HG03565 (cell line): Measurements from ENCODE around the gene CAPN5.
A peak's percentile ranks its signal among the peaks of the same experiment; 100 is the strongest.

Source experiments
- ATAC-seq: cut with Tn5 transposase; IDR thresholded peaks from one replicate; pipeline ENCODE4 v1.9.1; 2021; ENCODE audit warnings: mild to moderate bottlenecking, moderate library complexity; ENCODE audit not compliant: unreplicated experiment

Gene CAPN5

GRCh38 chr11:77129069-77129841, 62.5 kb downstream of the CAPN5 start:
- ATAC-seq = no peak

GRCh38 chr11:77129842-77130756, 63.3 kb downstream of the CAPN5 start:
- ATAC-seq = no peak

- no peak for ATAC-seq
These were observed 64.2 kb downstream of the CAPN5 start for GRCh38 chr11:77130763-77131513.

GRCh38 chr11:77131560-77131959, 64.8 kb downstream of the CAPN5 start:
- ATAC-seq = no peak

- ATAC-seq = no peak
These were observed 68.3 kb downstream of the CAPN5 start for GRCh38 chr11:77135069-77135468.

GRCh38 chr11:77136074-77136473, 69.3 kb downstream of the CAPN5 start:
- ATAC-seq = no peak

GRCh38 chr11:77136784-77137420, 70.1 kb downstream of the CAPN5 start:
- ATAC-seq = no peak

GRCh38 chr11:77137421-77137820, 70.7 kb downstream of the CAPN5 start:
- no peak for ATAC-seq

- no peak for ATAC-seq
These were observed 71.4 kb downstream of the CAPN5 start for GRCh38 chr11:77138106-77138649.

GRCh38 chr11:77139201-77139600, 72.4 kb downstream of the CAPN5 start:
- no peak for ATAC-seq

- no peak for ATAC-seq
These were observed 73.6 kb downstream of the CAPN5 start for GRCh38 chr11:77140231-77140851.

- no peak for ATAC-seq
These were observed 74.3 kb downstream of the CAPN5 start for GRCh38 chr11:77141034-77141433.

- ATAC-seq = no peak
These were observed 74.7 kb downstream of the CAPN5 start for GRCh38 chr11:77141475-77141874.

GRCh38 chr11:77142091-77142975, 75.6 kb downstream of the CAPN5 start:
- peak; percentile 40 for ATAC-seq

- no peak for ATAC-seq
These were observed 76.7 kb downstream of the CAPN5 start for GRCh38 chr11:77143405-77144020.

GRCh38 chr11:77144196-77144856, 77.6 kb downstream of the CAPN5 start:
- no peak for ATAC-seq

GRCh38 chr11:77144857-77145428, 78.2 kb downstream of the CAPN5 start:
- no peak for ATAC-seq
